ENCODE measurements around the gene GRIK4. TPM values are rescaled to one million over a fixed set of nuclear protein-coding genes. Genes with fewer than 3 reads are reported as not detected.

Gene GRIK4
- polyA plus RNA-seq, 1 experiment, result 0.55 TPM

DNA sequence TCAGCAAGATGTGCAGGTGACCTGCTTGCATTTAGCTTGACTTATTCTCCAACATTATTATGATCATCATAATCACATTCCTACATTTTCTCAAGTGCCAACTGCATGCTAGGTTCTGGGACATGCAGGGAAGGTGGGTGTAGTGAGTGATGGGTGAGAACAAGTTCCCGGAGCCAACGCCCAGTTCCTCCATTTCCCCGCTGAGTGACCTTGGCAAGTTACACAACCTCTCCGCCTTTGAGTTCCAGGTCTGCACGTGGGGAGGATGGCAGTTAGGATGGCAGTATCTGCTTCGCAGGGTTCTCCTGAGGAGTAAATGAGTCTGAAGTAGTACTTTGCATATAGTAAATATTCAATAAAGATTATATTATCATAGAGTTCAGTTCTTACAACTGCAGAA is 140.3 kb downstream of the GRIK4 start:
- POLR2A ChIA-PET, result no interaction called here
- TF ChIP-seq, protein P1, sequence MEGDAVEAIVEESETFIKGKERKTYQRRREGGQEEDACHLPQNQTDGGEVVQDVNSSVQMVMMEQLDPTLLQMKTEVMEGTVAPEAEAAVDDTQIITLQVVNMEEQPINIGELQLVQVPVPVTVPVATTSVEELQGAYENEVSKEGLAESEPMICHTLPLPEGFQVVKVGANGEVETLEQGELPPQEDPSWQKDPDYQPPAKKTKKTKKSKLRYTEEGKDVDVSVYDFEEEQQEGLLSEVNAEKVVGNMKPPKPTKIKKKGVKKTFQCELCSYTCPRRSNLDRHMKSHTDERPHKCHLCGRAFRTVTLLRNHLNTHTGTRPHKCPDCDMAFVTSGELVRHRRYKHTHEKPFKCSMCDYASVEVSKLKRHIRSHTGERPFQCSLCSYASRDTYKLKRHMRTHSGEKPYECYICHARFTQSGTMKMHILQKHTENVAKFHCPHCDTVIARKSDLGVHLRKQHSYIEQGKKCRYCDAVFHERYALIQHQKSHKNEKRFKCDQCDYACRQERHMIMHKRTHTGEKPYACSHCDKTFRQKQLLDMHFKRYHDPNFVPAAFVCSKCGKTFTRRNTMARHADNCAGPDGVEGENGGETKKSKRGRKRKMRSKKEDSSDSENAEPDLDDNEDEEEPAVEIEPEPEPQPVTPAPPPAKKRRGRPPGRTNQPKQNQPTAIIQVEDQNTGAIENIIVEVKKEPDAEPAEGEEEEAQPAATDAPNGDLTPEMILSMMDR (IDR thresholded peaks at IDR 0.05; ENCODE audit: low read depth, low read length), result no peak
- Histone ChIP-seq H3K27me3 (ENCODE audit: control insufficient read depth, insufficient read depth, low read length) (peaks cover 16% of the 10 kb centered on the region), H3K27ac (ENCODE audit: low read depth, low read length) (no peak overlapping the region), H3K4me3 (ENCODE audit: low read depth, low read length) (no peak overlapping the region), H3K9me3 (ENCODE audit: control insufficient read depth, insufficient read depth, low read length) (no peaks in the 10 kb centered on the region)
- CTCF ChIA-PET, result interaction anchor here (0.7 kb wide), 1 partner anchor 33 kb away, joined by 3 read pairs; no protein-coding TSS in a partner anchor
- no peak for DNase-seq (ENCODE audit: low read depth, low spot score)

DNA sequence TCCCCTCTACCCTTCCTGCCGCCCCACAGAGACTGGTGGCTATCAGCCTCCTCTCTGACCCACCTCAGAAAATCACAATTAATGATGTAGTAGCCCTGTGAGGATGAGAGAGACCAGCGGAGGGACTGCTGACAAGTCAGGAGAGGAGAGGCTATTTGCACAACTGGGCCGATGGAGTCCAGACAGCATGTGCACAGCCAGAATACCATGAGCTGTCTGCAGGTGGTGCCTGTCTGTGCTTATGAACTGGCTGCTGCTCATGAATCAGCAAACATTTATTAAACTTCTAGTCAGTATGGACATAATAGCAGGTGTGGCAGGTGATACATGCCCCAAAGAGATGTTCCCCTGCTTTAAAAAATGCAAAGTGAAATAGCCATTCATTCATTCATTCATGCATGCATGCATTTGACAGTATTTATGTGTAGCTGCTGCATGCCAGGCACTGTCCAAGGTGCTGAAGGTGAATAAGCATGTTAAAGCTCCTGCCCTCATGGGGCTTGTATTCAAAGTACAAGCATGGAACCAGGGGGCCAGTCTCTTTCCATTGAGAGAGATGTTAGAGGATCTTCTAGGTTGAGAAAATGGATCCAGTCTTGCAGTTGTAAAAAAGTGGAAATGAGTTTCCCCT is 141.3 kb downstream of the GRIK4 start:
- no peak overlapping the region for H3K27ac ChIP-seq (ENCODE audit: low read depth, low read length)
- H3K9me3 ChIP-seq (ENCODE audit: control insufficient read depth, insufficient read depth, low read length), result no peaks in the 10 kb centered on the region
- no peak for DNase-seq (ENCODE audit: low read depth, low spot score)
- POLR2A ChIA-PET, result no interaction called here
- peaks cover 16% of the 10 kb centered on the region for H3K27me3 ChIP-seq (ENCODE audit: control insufficient read depth, insufficient read depth, low read length)
- TF ChIP-seq, protein P1 (IDR thresholded peaks at IDR 0.05; ENCODE audit: low read depth, low read length), result no peak
- CTCF ChIA-PET, result no interaction called here
- H3K4me3 ChIP-seq (ENCODE audit: low read depth, low read length), result no peak overlapping the region

DNA sequence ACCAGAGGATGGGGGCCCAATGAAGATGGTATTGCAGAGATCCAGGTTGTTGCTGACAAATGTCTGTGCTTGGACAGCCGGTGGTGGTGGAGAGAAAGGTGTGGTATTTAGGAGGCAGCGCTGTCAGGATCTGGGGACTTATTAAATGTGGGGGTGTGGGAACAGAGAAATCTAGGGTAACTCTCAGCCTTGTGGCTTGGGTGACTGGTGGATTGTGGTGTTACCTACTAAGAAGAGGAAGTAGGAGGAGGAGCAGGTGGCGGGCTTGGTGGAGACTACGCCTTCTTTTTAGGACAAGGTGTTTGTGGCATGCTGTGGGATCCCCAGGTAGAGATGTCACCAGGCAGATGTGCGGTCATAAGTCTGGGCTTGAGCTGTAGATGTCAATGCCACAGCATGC is 144.0 kb downstream of the GRIK4 start:
- ChIA-PET CTCF (interaction anchor here (1.3 kb wide), 1 partner anchor 29 kb away, joined by 3 read pairs; no protein-coding TSS in a partner anchor), POLR2A (no interaction called here)
- H3K27me3 ChIP-seq (ENCODE audit: control insufficient read depth, insufficient read depth, low read length), result peaks cover 5% of the 10 kb centered on the region
- TF ChIP-seq, protein P1 (IDR thresholded peaks at IDR 0.05; ENCODE audit: low read depth, low read length), result no peak
- no peaks in the 10 kb centered on the region for H3K9me3 ChIP-seq (ENCODE audit: control insufficient read depth, insufficient read depth, low read length)
- H3K4me3 ChIP-seq (ENCODE audit: low read depth, low read length), result no peak overlapping the region
- DNase-seq (ENCODE audit: low read depth, low spot score), result no peak
- no peak overlapping the region for H3K27ac ChIP-seq (ENCODE audit: low read depth, low read length)

DNA sequence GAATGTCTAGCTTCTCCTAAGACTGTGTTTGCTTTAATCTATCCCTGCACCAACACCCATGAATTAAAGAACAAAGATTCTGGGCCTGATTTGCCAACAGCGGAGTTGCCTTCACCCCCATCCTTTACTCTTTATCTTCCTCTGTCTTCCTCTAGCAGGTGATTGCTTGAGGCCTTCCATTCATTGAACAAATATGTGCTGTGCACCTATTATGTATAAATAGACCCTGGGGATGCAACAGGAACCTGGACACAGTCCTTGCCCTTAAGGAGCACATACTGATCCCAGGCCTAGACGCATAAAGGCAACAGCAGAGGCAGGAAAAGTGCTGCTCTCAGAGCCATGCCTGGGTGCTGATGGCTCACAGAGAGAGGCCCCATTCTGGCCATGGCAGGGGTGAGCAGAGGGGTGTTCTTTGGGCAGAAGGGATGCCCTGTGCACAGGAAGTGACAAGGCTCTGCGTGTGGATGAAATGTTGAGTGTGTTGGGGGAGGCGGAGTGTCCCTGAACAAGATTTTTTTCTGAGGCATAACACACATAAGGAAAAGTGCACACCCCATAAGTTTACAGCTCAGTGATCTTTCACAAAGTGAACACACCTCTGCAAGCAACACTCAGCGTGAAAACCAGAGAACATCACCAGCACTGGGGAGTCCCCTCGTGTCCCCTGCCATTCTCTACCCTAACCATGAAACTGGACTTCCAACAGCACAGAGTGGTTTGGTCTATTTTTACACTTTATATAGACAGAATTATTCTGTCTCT is 145.9 kb downstream of the GRIK4 start:
- Histone ChIP-seq H3K4me3 (ENCODE audit: low read depth, low read length) (no peak overlapping the region), H3K27me3 (ENCODE audit: control insufficient read depth, insufficient read depth, low read length) (peaks cover 16% of the 10 kb centered on the region), H3K9me3 (ENCODE audit: control insufficient read depth, insufficient read depth, low read length) (no peaks in the 10 kb centered on the region), H3K27ac (ENCODE audit: low read depth, low read length) (no peak overlapping the region)
- CTCF ChIA-PET, result interaction anchor here (1.3 kb wide), 1 partner anchor 20 kb away, joined by 3 read pairs; no protein-coding TSS in a partner anchor
- DNase-seq (ENCODE audit: low read depth, low spot score), result no peak
- TF ChIP-seq, protein P1 (IDR thresholded peaks at IDR 0.05; ENCODE audit: low read depth, low read length), result no peak
- POLR2A ChIA-PET, result no interaction called here

DNA sequence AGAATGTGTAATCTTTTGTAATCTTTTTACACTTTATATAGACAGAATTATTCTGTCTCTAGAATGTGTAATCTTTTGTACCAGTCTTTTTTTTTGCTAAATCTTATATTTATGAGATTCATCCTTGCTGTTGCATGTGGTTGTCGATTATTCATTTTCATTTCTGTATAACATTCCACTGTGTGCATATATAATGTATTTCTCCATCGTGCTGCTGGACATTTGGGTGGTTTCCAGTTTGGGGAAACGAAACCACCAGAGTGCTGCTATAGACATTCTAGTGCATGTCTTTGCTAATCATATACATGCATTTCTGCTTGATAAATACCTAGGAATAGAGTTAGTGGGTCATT is 146.5 kb downstream of the GRIK4 start:
- TF ChIP-seq, protein P1 (IDR thresholded peaks at IDR 0.05; ENCODE audit: low read depth, low read length), result no peak
- H3K27me3 ChIP-seq (ENCODE audit: control insufficient read depth, insufficient read depth, low read length), result peaks cover 19% of the 10 kb centered on the region
- CTCF ChIA-PET, result interaction anchor here (1.3 kb wide), 1 partner anchor 21 kb away, joined by 3 read pairs; no protein-coding TSS in a partner anchor

More for the DNA sequence above, 146.5 kb downstream of the GRIK4 start:
- DNase-seq (ENCODE audit: low read depth, low spot score), result no peak
- no peak overlapping the region for H3K27ac ChIP-seq (ENCODE audit: low read depth, low read length)
- H3K9me3 ChIP-seq (ENCODE audit: control insufficient read depth, insufficient read depth, low read length), result no peaks in the 10 kb centered on the region
- no peak overlapping the region for H3K4me3 ChIP-seq (ENCODE audit: low read depth, low read length)
- POLR2A ChIA-PET, result no interaction called here

Data from AG04450 (cell line).